HCT116 (cell line): ENCODE data around the gene DMAC2. TPM values are rescaled to one million over a fixed set of nuclear protein-coding genes. Genes with fewer than 3 reads are reported as not detected.

Experiments used
- ATAC-seq: fragments of 200-7000 bp; cut with Tn5 transposase; 2 replicates; pipeline ENCODE4 v1.9.1; 2020; ENCODE audit warnings: mild to moderate bottlenecking, moderate library complexity
- BruUV-seq: library from RNA; stranded (reverse); fragments of 400-500 nt; replicated peaks from 2 replicates; lab custom pipeline; 2021; lab: Mats Ljungman, UMichigan
- CTCF ChIA-PET: fragments of 300-600 bp; sonication (Branson Sonifier 250); formaldehyde crosslinking; loops from one replicate; lab custom pipeline; 2021; ENCODE audit warnings: antibody characterized with exemption; lab: Charles Lee
- POLR2A ChIA-PET: fragments of 300-600, 350-600 bp; sonication (Branson Sonifier 250); formaldehyde crosslinking; loops from one replicate; lab custom pipeline; 2021; ENCODE audit warnings: antibody characterized with exemption; lab: Charles Lee
- RAD21 ChIA-PET, 2 experiments: fragments of 300-600 bp; sonication (Branson Sonifier 250); formaldehyde crosslinking; loops; one replicate each; lab custom pipeline; 2023; ENCODE audit warnings: low total read pairs in 2 of 2; ENCODE audit not compliant: uncharacterized antibody in 2 of 2, unreplicated experiment in 2 of 2, low non-redundant PET in 1 of 2; lab: Charles Lee
- DNase-seq: peaks from one replicate; pipeline ENCODE4 v3.0.0-alpha.2; 2010; ENCODE audit warnings: low read depth, low spot score
- H2AFZ ChIP-seq: fragments of 200-600 bp; shearing (Covaris generic), sonication (generic); 2 replicates; pipeline ENCODE4 v1.6.1; 2017; ENCODE audit warnings: low read depth, mixed run types, mixed read lengths, antibody characterized with exemption, low read length; ENCODE audit not compliant: poor library complexity, severe bottlenecking
- H3K27ac ChIP-seq: 2 replicates; pipeline ENCODE4 v1.5.1; 2012; ENCODE audit warnings: low read depth, low read length
- H3K27me3 ChIP-seq: fragments of 200-600 bp; sonication (generic); 2 replicates; pipeline ENCODE4 v1.6.1; 2016; ENCODE audit warnings: mixed run types, low read length, mixed read lengths; ENCODE audit not compliant: insufficient read depth
- H3K36me3 ChIP-seq, 2 experiments: fragments of 200-500 bp in 1 of 2; fragments of 200-600 bp in 1 of 2; sonication (Bioruptor generic) in 1 of 2; sonication (generic) in 1 of 2; 2 replicates each; pipeline versions ENCODE4 v1.5.1 to v1.6.1; 2014 to 2016; ENCODE audit warnings: low read length in 2 of 2, inconsistent platforms in 1 of 2, mixed read lengths in 1 of 2, mixed run types in 1 of 2; ENCODE audit not compliant: insufficient read depth in 2 of 2, control insufficient read depth in 1 of 2
- H3K4me1 ChIP-seq, 2 experiments: fragments of 200-600 bp in 1 of 2; sonication (generic) in 1 of 2; 2 replicates each; pipeline versions ENCODE4 v1.5.1 to v1.6.1; 2012 to 2017; ENCODE audit warnings: low read length in 2 of 2, inconsistent platforms in 1 of 2, mild to moderate bottlenecking in 1 of 2, mixed read lengths in 1 of 2, mixed run types in 1 of 2, moderate library complexity in 1 of 2; ENCODE audit not compliant: insufficient read depth in 2 of 2, control insufficient read depth in 1 of 2
- H3K4me2 ChIP-seq: fragments of 200-600 bp; sonication (generic); 2 replicates; pipeline ENCODE4 v1.6.1; 2017; ENCODE audit warnings: mixed run types, low read length, mixed read lengths
- H3K4me3 ChIP-seq, 2 experiments: fragments of 200-600 bp in 1 of 2; sonication (generic) in 1 of 2; replicated peaks in 1 of 2; 2 replicates each; pipeline ENCODE4 v1.5.1; 2011 to 2016; ENCODE audit warnings: low read length in 2 of 2, control low read depth in 1 of 2, low read depth in 1 of 2, mild to moderate bottlenecking in 1 of 2, mixed read lengths in 1 of 2, mixed run types in 1 of 2
- H3K79me2 ChIP-seq: fragments of 200-600 bp; sonication (generic); 2 replicates; pipeline ENCODE4 v1.6.1; 2017; ENCODE audit warnings: mild to moderate bottlenecking, mixed run types, low read length, moderate library complexity, mixed read lengths; ENCODE audit not compliant: insufficient read depth
- H3K9ac ChIP-seq: fragments of 200-600 bp; sonication (generic); 2 replicates; pipeline ENCODE4 v1.6.1; 2016; ENCODE audit warnings: low read length, mixed read lengths
- H3K9me2 ChIP-seq: fragments of 200-600 bp; sonication (generic), shearing (Covaris generic); 2 replicates; pipeline ENCODE4 v1.6.1; 2017; ENCODE audit warnings: mixed run types, mild to moderate bottlenecking, moderate library complexity; ENCODE audit not compliant: insufficient read depth
- H3K9me3 ChIP-seq, 2 experiments: fragments of 200-500 bp in 1 of 2; fragments of 200-600 bp in 1 of 2; sonication (Bioruptor generic) in 1 of 2; sonication (generic) in 1 of 2; 2 replicates each; pipeline ENCODE4 v1.6.1; 2014 to 2017; ENCODE audit warnings: low read length in 2 of 2, mixed read lengths in 2 of 2, inconsistent platforms in 1 of 2, low read depth in 1 of 2, mild to moderate bottlenecking in 1 of 2, mixed run types in 1 of 2, moderate library complexity in 1 of 2; ENCODE audit not compliant: control insufficient read depth in 1 of 2, insufficient read depth in 1 of 2
- H4K20me1 ChIP-seq: fragments of 200-600 bp; sonication (generic), shearing (Covaris generic); 2 replicates; pipeline ENCODE4 v1.6.1; 2017; ENCODE audit warnings: mixed run types, mild to moderate bottlenecking, moderate library complexity; ENCODE audit not compliant: insufficient read depth
- ATF3 ChIP-seq: IDR thresholded peaks from 2 replicates; pipeline ENCODE4 v1.6.1; 2012
- CBX3 ChIP-seq: IDR thresholded peaks from 2 replicates; pipeline ENCODE4 v1.6.1; 2012; ENCODE audit warnings: low read depth
- CEBPB ChIP-seq: IDR thresholded peaks from 2 replicates; pipeline ENCODE4 v1.6.1; 2012; ENCODE audit warnings: low read depth
- CTCF ChIP-seq, 3 experiments: fragments of 200-600 bp in 1 of 3; sonication (generic) in 1 of 3; IDR thresholded peaks in 2 of 3; conservative IDR thresholded peaks in 1 of 3; 2 replicates each; pipeline ENCODE4 v1.5.1; 2012 to 2017; ENCODE audit warnings: low read depth in 2 of 3, low read length in 2 of 3, antibody characterized with exemption in 1 of 3, borderline replicate concordance in 1 of 3, control low read depth in 1 of 3, mild to moderate bottlenecking in 1 of 3, mixed read lengths in 1 of 3, mixed run types in 1 of 3, moderate library complexity in 1 of 3; ENCODE audit not compliant: insufficient read depth in 1 of 3
- EGR1 ChIP-seq: IDR thresholded peaks from 2 replicates; pipeline ENCODE4 v1.6.1; 2012; ENCODE audit warnings: low read depth
- ELF1 ChIP-seq: IDR thresholded peaks from 2 replicates; pipeline ENCODE4 v1.6.1; 2012; ENCODE audit warnings: low read depth, borderline replicate concordance
- EZH2phosphoT487 ChIP-seq: fragments of 200-600 bp; IDR thresholded peaks from 2 replicates; pipeline ENCODE4 v1.6.1; 2018; ENCODE audit warnings: antibody characterized with exemption, borderline replicate concordance
- FOSL1 ChIP-seq: IDR thresholded peaks from 2 replicates; pipeline ENCODE4 v1.6.1; 2012; ENCODE audit warnings: low read depth
- JUND ChIP-seq: IDR thresholded peaks from 2 replicates; pipeline ENCODE4 v1.6.1; 2012
- MAX ChIP-seq: IDR thresholded peaks from 2 replicates; pipeline ENCODE4 v1.6.1; 2012
- POLR2A ChIP-seq: IDR thresholded peaks from 2 replicates; pipeline ENCODE4 v1.7.0; 2011; ENCODE audit warnings: borderline replicate concordance; ENCODE audit not compliant: insufficient read depth, insufficient read length; ENCODE audit errors: extremely low read depth
- SP1 ChIP-seq: IDR thresholded peaks from 2 replicates; pipeline ENCODE4 v1.6.1; 2012; ENCODE audit warnings: low read depth
- YY1 ChIP-seq: IDR thresholded peaks from 2 replicates; pipeline ENCODE4 v1.6.1; 2011; ENCODE audit warnings: low read length, low read depth, moderate library complexity, mild to moderate bottlenecking; ENCODE audit not compliant: insufficient replicate concordance; ENCODE audit errors: extremely low read depth
- ZBTB33 ChIP-seq: IDR thresholded peaks from 2 replicates; pipeline ENCODE4 v1.6.1; 2011; ENCODE audit warnings: mild to moderate bottlenecking, low read length, moderate library complexity; ENCODE audit not compliant: insufficient replicate concordance; ENCODE audit errors: extremely low read depth
- intact Hi-C: fragments of 100-400 bp; cut with micrococcal nuclease; formaldehyde crosslinking; loops from 2 replicates; pipeline ENCODE4 v1.10.0; 2022
- total RNA-seq: library from RNA; stranded (reverse); gene quantifications from one replicate; pipeline ENCODE4 v1.2.1, GENCODE V29; 2021; ENCODE audit not compliant: unreplicated experiment

DMAC2 gene
- total RNA-seq, 1 experiment from 2014 or later, result 65.6 TPM

- H3K9me3 ChIP-seq, result no peaks in the 10 kb centered on the region
- H3K27ac ChIP-seq, result no peak overlapping the region
- no peak overlapping the region for H3K4me3 ChIP-seq
- ChIA-PET RAD21 (no interaction called here), POLR2A (no interaction called here), CTCF (no interaction called here)
- no TSS peak for BruUV-seq
- ATAC-seq (no peak), DNase-seq (no peak)
- H3K79me2 ChIP-seq, result no peaks in the 10 kb centered on the region
- H4K20me1 ChIP-seq, result no peaks in the 10 kb centered on the region
- TF ChIP-seq CBX3, result no peak
- no peak for TF ChIP-seq ATF3
- TF ChIP-seq CEBPB, result no peak
- no peak for TF ChIP-seq ZBTB33
- no peak for TF ChIP-seq JUND
- TF ChIP-seq ELF1, result no peak
- no peak overlapping the region for H2AFZ ChIP-seq
- no peaks in the 10 kb centered on the region for H3K9me2 ChIP-seq
- H3K9ac ChIP-seq, result no peak overlapping the region
- H3K4me2 ChIP-seq, result no peak overlapping the region
- H3K36me3 ChIP-seq, result no peaks in the 10 kb centered on the region
- intact Hi-C loops, result no loop called here
- peaks cover 57% of the 10 kb centered on the region for H3K27me3 ChIP-seq
- H3K4me1 ChIP-seq, result no peaks in the 10 kb centered on the region
Measured at GRCh38 chr19:41462497-41462896, 22.8 kb upstream of the DMAC2 start.

GRCh38 chr19:41457241-41457640 lies 17.5 kb upstream of the DMAC2 start:
- intact Hi-C loops, result no loop called here
- Histone ChIP-seq H3K36me3 (no peaks in the 10 kb centered on the region), H3K4me1 (no peaks in the 10 kb centered on the region), H3K27me3 (peaks cover 39% of the 10 kb centered on the region), H3K79me2 (no peaks in the 10 kb centered on the region), H3K9ac (no peak overlapping the region), H4K20me1 (no peaks in the 10 kb centered on the region), H3K4me2 (no peak overlapping the region), H3K9me2 (no peaks in the 10 kb centered on the region), H2AFZ (no peak overlapping the region), H3K4me3 (no peak overlapping the region), H3K9me3 (0 out of 4 replicates have a peak, but pooled peaks cover 0 to 3% of the 10 kb centered on the region in 2 experiments), H3K27ac (no peak overlapping the region)
- CTCF ChIA-PET, result interaction anchor here (0.8 kb wide), 1 partner anchor 9 kb away, joined by 3 read pairs; no protein-coding TSS in a partner anchor
- RAD21 ChIA-PET, result no interaction called here
- TF ChIP-seq MAX (no peak), CEBPB (no peak), YY1 (no peak), SP1 (no peak), POLR2A (no peak), EGR1 (no peak), ZBTB33 (no peak), EZH2phosphoT487 (no peak), CTCF (IDR thresholded peaks at IDR 0.05 in 2 of 3, conservative IDR thresholded peaks at IDR 0.05 in 1 of 3; ENCODE audit: borderline replicate concordance in 1 of 3, insufficient read depth in 1 of 3, low read depth in 2 of 3, low read length in 2 of 3) (no peak), FOSL1 (no peak)
- no TSS peak for BruUV-seq
- DNase-seq (no peak), ATAC-seq (no peak)
- POLR2A ChIA-PET, result no interaction called here
